ENCODE measurements around the gene COL4A3.
"Not testable (repeated sequence)": the region's sequence is repeated elsewhere in the genome, so short reads cannot be mapped to it uniquely, and the experiment has no call there.

Gene COL4A3

DNA sequence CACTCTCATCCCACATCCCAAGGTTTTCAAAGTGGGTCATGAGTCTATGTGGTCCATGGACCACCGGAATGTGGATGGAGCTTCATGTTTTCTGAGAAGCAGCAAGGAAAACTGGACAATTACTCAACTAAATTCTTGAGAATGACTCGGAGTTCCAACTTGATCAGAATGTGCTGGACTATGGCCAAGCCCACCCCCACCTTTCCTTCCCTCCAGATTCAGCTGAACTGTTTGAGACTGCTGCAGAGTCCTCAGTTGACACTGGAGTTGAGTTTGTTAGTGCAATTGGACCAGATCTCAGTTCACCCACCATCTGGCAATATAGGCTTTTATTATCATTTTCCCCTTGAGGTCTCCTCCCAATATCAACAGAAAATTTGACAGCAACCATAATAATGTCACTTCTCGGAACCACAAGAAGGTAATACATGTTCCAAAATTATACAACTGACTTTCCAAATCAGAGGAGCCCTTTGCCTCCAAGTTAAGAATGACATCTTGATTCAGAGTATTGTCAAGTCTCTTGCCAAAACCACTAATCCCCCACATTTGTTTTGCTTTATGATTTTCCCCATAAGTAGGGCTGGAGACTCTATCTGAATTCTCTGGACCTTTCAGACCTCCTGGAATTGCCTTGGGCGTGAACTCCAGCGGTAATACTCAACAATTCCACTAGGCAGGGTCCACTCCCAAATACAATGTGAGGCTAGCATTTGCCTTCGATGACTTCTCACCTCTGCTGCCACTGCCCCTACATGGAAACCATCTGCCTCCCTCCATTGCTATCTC, 9.2 kb upstream of the COL4A3 start:
- Histone ChIP-seq H3K9me3 (ENCODE audit: control insufficient read depth, insufficient read depth, low read depth, low read length) (no peaks in the 10 kb centered on the region; the same call in 1 of the 2 replicates), H3K4me1 (ENCODE audit: control insufficient read depth, insufficient read depth, low read length) (no peaks in the 10 kb centered on the region), H3K36me3 (ENCODE audit: control insufficient read depth, insufficient read depth, low read length) (no peaks in the 10 kb centered on the region), H3K4me3 (ENCODE audit: low read depth, low read length) (no peak overlapping the region), H3K27me3 (ENCODE audit: control insufficient read depth, insufficient read depth, low read length) (peaks cover 5% of the 10 kb centered on the region), H3K9ac (ENCODE audit: low read length) (no peak overlapping the region), H3K27ac (ENCODE audit: low read depth, low read length) (no peak overlapping the region)

DNA sequence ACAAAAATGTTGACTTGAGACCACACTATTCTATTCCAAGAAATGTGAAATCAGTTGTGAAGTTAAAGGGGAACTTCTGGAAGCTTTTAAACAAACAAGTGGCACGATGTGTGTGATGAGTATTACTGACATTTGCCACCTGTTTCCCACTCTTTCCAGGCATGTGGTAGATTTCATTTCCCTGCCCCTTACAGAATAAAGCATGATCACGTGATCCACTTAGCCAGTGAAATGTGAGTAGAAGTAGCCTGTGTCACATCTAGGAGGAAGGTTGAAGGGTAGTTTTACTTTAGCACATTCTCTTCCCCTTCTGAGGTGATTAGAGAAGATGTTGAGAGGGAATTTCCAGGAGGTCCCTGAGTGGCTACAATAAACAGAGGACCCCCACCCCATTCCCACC, 4.3 kb upstream of the COL4A3 start:
- Histone ChIP-seq H3K27ac (ENCODE audit: low read depth, low read length) (no peak overlapping the region), H3K36me3 (ENCODE audit: control insufficient read depth, insufficient read depth, low read length) (no peaks in the 10 kb centered on the region), H3K27me3 (ENCODE audit: control insufficient read depth, insufficient read depth, low read length) (peaks cover 55% of the 10 kb centered on the region), H3K4me3 (ENCODE audit: low read depth, low read length) (no peak overlapping the region), H3K4me1 (ENCODE audit: control insufficient read depth, insufficient read depth, low read length) (peaks cover 6% of the 10 kb centered on the region; the same call in 1 of the 2 replicates), H3K9me3 (ENCODE audit: control insufficient read depth, insufficient read depth, low read depth, low read length) (no peaks in the 10 kb centered on the region), H3K9ac (ENCODE audit: low read length) (no peak overlapping the region)

DNA sequence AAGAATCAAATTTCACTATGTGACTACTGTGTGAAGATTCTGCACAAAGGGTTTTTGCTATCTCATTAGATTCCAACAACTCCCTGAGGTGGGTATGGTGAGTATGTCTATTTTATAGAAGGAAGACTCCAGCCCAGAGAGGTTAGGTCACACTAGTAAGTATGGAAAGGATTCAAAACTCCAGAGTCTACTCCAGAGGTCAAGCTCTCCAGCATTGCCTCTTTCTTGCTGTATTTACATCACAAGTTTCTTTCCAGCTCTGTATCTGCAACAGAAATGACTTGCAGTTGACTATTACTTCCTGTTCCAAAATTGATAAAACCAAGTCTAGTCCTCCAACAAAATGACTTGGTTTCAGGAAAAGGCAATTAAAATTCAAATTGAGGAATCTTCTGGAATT, 2.5 kb upstream of the COL4A3 start:
- no peaks in the 10 kb centered on the region for H3K9me3 ChIP-seq (ENCODE audit: control insufficient read depth, insufficient read depth, low read depth, low read length)
- peaks cover 73% of the 10 kb centered on the region for H3K27me3 ChIP-seq (ENCODE audit: control insufficient read depth, insufficient read depth, low read length)
- no peak overlapping the region for H3K9ac ChIP-seq (ENCODE audit: low read length)
- H3K27ac ChIP-seq (ENCODE audit: low read depth, low read length): no peak overlapping the region
- no peak overlapping the region for H3K4me3 ChIP-seq (ENCODE audit: low read depth, low read length)
- H3K4me1 ChIP-seq (ENCODE audit: control insufficient read depth, insufficient read depth, low read length): peaks cover 6% of the 10 kb centered on the region; the same call in 1 of the 2 replicates
- H3K36me3 ChIP-seq (ENCODE audit: control insufficient read depth, insufficient read depth, low read length): no peaks in the 10 kb centered on the region

DNA sequence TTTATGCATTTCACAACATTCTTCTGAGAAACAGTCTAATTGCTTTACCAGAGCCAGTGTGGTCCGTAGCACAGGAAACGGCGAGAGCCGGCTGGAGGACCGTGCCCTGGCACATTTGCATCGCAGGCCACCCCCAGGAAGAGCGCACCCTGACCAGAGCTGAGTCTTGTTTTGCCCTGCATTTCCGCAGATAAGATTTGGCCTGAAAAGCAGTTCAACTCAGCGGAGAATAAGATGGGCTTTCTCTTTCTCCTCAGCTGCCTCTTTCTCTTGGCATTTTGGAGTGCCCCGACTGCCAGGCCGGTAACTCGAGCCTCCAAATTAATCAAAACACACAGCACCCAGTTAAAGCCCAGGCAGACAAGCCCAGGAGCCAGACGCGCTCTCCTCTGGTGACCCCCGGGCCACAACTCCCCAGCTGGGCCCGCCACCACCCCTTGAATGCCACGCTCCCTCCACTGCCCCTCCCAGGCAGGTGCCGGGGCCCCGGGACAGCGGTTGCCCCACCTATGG, 883 bp upstream of the COL4A3 start:
- Histone ChIP-seq H3K9me3 (ENCODE audit: control insufficient read depth, insufficient read depth, low read depth, low read length) (0 out of 2 replicates have a peak, but pooled peaks cover 2% of the 10 kb centered on the region), H3K4me3 (ENCODE audit: low read depth, low read length) (peak overlapping the region; percentile 80), H3K27ac (ENCODE audit: low read depth, low read length) (no peak overlapping the region), H3K36me3 (ENCODE audit: control insufficient read depth, insufficient read depth, low read length) (no peaks in the 10 kb centered on the region), H3K4me1 (ENCODE audit: control insufficient read depth, insufficient read depth, low read length) (peaks cover 6% of the 10 kb centered on the region; the same call in 1 of the 2 replicates), H3K27me3 (ENCODE audit: control insufficient read depth, insufficient read depth, low read length) (peaks cover 81% of the 10 kb centered on the region), H3K9ac (ENCODE audit: low read length) (no peak overlapping the region)

DNA sequence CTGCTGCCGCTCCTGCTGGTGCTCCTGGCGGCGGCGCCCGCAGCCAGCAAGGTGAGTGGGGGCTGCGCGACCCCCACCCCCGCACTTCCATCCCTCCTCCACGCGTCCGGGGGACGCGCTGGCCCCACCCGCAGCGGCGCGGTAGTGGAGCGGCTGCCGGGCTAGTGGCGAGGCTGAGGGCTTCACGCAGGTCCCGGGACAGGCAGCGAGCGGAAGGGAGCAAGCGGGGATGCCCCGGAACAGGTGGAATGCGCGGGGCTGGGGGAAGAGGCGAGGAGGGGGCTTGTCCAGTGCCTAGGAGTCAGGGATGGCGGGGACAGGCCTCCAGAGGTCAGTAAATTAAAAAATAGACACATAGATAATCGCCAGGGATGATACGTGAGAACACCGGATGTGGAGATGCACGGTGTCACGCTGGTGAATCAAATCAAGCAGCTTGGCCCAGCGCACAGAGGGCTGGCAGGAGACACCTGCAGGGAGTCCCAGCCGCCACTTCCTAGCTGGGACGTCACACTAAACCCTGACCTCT, 403 bp downstream of the COL4A3 start:
- no peak overlapping the region for H3K9ac ChIP-seq (ENCODE audit: low read length)

DNA sequence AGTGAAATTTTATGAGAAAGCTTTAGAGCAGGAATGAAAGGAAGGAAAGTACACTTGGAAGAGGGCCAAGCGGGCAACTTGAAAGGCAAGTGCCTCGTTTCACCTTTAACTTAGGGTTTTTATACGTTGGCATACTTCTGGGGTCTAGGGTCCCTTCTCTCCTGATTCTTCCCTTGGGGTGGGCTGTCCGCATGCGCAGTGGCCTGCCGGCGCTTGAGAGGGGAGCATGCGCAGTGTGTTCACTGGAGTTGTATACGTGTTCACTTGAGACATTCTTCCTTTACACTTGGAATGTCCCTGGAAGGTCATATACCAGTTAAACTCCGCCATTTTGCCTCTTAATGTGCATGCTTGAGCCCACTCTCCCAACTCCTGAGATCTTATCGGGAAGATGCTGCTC, 7.4 kb downstream of the COL4A3 start:
- not testable (repeated sequence) for H3K27ac ChIP-seq (ENCODE audit: low read depth, low read length); H3K9ac ChIP-seq (ENCODE audit: low read length); H3K4me1 ChIP-seq (ENCODE audit: control insufficient read depth, insufficient read depth, low read length); H3K9me3 ChIP-seq (ENCODE audit: control insufficient read depth, insufficient read depth, low read depth, low read length); H3K4me3 ChIP-seq (ENCODE audit: low read depth, low read length); H3K36me3 ChIP-seq (ENCODE audit: control insufficient read depth, insufficient read depth, low read length)
- H3K27me3 ChIP-seq (ENCODE audit: control insufficient read depth, insufficient read depth, low read length): peaks cover 10% of the 10 kb centered on the region

More for the DNA sequence above, 403 bp downstream of the COL4A3 start:
- Histone ChIP-seq H3K27me3 (ENCODE audit: control insufficient read depth, insufficient read depth, low read length) (peaks cover 80% of the 10 kb centered on the region), H3K9me3 (ENCODE audit: control insufficient read depth, insufficient read depth, low read depth, low read length) (0 out of 2 replicates have a peak, but pooled peaks cover 2% of the 10 kb centered on the region), H3K27ac (ENCODE audit: low read depth, low read length) (no peak overlapping the region), H3K36me3 (ENCODE audit: control insufficient read depth, insufficient read depth, low read length) (no peaks in the 10 kb centered on the region), H3K4me1 (ENCODE audit: control insufficient read depth, insufficient read depth, low read length) (peaks cover 6% of the 10 kb centered on the region; the same call in 1 of the 2 replicates), H3K4me3 (ENCODE audit: low read depth, low read length) (peak overlapping the region; percentile 80)

DNA sequence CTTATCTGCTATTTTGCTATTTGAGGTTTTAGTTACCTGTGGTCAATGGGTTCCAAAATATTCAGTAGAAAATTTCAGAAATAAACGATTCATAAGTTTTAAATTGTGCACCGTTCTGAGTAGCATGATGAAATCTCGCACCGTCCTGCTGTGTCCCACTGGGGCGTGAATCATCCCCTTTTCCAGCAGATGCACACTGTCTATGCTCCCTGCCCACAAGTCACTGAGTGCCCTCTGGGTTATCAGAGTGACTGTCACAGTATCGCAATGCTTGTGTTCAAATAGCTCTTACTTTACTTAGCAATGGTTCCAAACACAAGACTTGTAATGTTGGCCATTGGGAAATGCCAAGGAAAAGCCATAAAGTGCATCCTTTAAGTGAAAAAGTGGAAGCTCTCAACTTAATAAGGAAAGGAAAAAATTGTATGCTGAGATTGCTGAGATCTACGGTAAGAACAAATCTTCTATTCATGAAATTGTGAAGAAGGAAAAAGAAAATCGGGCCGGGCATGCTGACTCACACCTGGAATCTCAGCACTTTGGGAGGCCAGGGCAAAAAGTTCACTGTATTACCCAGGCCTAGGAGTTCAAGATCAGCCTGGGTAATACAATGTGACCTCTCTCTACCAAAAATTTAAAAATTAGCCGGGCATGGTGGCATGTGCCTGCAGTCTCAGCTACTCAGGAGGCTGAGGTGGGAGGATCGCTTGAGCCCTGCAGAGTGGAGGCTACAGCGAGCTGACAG, 13.3 kb downstream of the COL4A3 start:
- Histone ChIP-seq H3K9ac (ENCODE audit: low read length) (no peak overlapping the region), H3K36me3 (ENCODE audit: control insufficient read depth, insufficient read depth, low read length) (no peaks in the 10 kb centered on the region), H3K4me1 (ENCODE audit: control insufficient read depth, insufficient read depth, low read length) (no peaks in the 10 kb centered on the region), H3K27ac (ENCODE audit: low read depth, low read length) (no peak overlapping the region), H3K4me3 (ENCODE audit: low read depth, low read length) (no peak overlapping the region), H3K9me3 (ENCODE audit: control insufficient read depth, insufficient read depth, low read depth, low read length) (no peaks in the 10 kb centered on the region), H3K27me3 (ENCODE audit: control insufficient read depth, insufficient read depth, low read length) (no peaks in the 10 kb centered on the region)

DNA sequence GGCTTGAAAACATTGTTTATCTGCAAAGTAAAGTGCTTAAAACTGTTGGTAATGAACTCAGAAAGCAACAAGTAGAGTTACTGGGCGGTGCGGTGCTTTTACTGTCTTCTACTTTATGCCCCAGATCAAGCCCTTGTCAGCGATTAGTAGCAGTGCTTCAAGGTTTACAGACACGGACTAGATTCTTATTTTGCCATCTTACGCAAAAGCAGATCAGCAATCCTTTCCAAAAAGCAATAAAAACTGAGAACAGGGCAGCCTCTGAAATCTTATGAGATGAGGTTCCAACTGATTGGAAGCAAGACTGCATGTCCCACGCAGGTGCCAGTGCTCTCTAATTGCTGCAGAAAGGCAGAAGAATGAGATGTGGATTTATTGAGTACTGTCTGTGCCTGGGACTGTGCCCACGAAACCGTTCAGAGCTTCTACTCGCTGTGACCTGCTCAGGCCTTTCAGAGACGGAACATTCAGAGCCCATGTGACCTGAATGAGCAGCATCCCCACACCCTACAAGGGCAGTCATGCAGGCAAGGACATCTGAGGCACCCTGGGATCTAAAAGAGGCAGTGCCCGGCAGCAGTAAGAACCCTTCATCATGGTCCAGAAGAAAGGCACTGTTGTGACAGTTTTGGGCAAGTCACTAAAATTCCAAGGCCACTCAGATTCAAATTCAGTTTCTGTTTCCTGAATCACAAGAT, 15.7 kb downstream of the COL4A3 start:
- Histone ChIP-seq H3K9me3 (ENCODE audit: control insufficient read depth, insufficient read depth, low read depth, low read length) (no peaks in the 10 kb centered on the region), H3K36me3 (ENCODE audit: control insufficient read depth, insufficient read depth, low read length) (no peaks in the 10 kb centered on the region), H3K27me3 (ENCODE audit: control insufficient read depth, insufficient read depth, low read length) (no peaks in the 10 kb centered on the region), H3K27ac (ENCODE audit: low read depth, low read length) (no peak overlapping the region), H3K4me1 (ENCODE audit: control insufficient read depth, insufficient read depth, low read length) (peaks cover 1% of the 10 kb centered on the region; the same call in 1 of the 2 replicates), H3K9ac (ENCODE audit: low read length) (no peak overlapping the region), H3K4me3 (ENCODE audit: low read depth, low read length) (no peak overlapping the region)

DNA sequence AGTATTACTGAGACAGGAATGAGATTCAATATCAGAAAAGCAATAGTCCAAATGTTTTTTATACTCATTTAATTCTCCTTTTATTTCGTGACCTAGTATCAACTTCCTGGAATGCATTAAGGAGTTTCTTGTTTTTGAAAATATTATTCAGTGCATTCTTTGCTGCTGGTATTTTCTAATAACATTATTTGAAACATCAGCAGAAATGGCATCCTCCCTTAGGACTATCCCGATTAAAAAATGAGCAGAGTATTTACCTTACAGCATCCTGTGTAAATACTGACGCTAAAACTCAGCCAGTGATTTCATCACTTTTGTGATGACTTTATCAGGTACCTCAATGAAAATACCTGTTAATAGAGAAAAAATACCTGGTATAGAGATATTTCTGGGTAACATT, 16.3 kb downstream of the COL4A3 start:
- Histone ChIP-seq H3K36me3 (ENCODE audit: control insufficient read depth, insufficient read depth, low read length) (no peaks in the 10 kb centered on the region), H3K9me3 (ENCODE audit: control insufficient read depth, insufficient read depth, low read depth, low read length) (no peaks in the 10 kb centered on the region), H3K9ac (ENCODE audit: low read length) (no peak overlapping the region), H3K27ac (ENCODE audit: low read depth, low read length) (no peak overlapping the region), H3K27me3 (ENCODE audit: control insufficient read depth, insufficient read depth, low read length) (no peaks in the 10 kb centered on the region), H3K4me3 (ENCODE audit: low read depth, low read length) (no peak overlapping the region), H3K4me1 (ENCODE audit: control insufficient read depth, insufficient read depth, low read length) (peaks cover 7% of the 10 kb centered on the region)

DNA sequence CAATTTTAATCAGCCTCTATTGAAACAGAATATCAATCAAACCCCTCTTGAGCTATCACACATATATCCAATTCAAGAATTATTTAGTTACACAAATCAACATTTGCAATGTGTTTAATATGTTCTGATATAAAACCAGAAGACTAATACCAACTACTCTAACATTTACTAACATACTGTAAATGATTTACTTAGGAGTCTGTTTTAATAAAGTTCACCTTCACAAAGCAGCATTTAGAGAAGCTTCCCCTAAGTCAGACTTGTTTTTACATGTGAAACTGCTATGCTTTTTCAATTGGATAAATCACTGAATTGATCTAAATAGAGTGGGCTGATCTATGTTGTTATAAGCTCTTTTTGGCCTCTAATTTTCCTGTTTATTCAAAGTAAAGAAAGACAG, 18.3 kb downstream of the COL4A3 start:
- Histone ChIP-seq H3K36me3 (ENCODE audit: control insufficient read depth, insufficient read depth, low read length) (no peaks in the 10 kb centered on the region), H3K4me3 (ENCODE audit: low read depth, low read length) (no peak overlapping the region), H3K9me3 (ENCODE audit: control insufficient read depth, insufficient read depth, low read depth, low read length) (no peaks in the 10 kb centered on the region), H3K27me3 (ENCODE audit: control insufficient read depth, insufficient read depth, low read length) (no peaks in the 10 kb centered on the region), H3K9ac (ENCODE audit: low read length) (no peak overlapping the region), H3K27ac (ENCODE audit: low read depth, low read length) (no peak overlapping the region), H3K4me1 (ENCODE audit: control insufficient read depth, insufficient read depth, low read length) (peaks cover 12% of the 10 kb centered on the region)
